H4 (cell line): ENCODE data around the gene CHTF18. TPM values are rescaled to one million over a fixed set of nuclear protein-coding genes. Genes with fewer than 3 reads are reported as not detected.
"Not testable (repeated sequence)": the region's sequence is repeated elsewhere in the genome, so short reads cannot be mapped to it uniquely, and the experiment has no call there.

Experiments used
- DNase-seq: peaks from one replicate; pipeline ENCODE4 v3.0.0-alpha.2; 2015; ENCODE audit warnings: low spot score
- total RNA-seq: library from RNA; depleted of rRNA; stranded (reverse); fragments of >200 nt; shearing (Covaris generic); gene quantifications from 2 replicates; pipeline ENCODE4 v1.2.3, GENCODE V29; 2014; rRNA removed

Gene CHTF18
- 6.1 and 7.9 TPM in 2 replicates for total RNA-seq

- DNase-seq, result peak; percentile 77
Measured at GRCh38 chr16:788399-789126, at the start of gene CHTF18. TSS of gene CHTF18 (plus strand) at chr16:788620. CDS start at chr16:788685, 65 bp downstream.

GRCh38 chr16:739560-740458 lies 48.6 kb upstream of the CHTF18 start:
- DNase-seq, result no peak

- DNase-seq, result no peak
Measured at GRCh38 chr16:740459-740763, 48.0 kb upstream of the CHTF18 start.

GRCh38 chr16:740764-741505 lies 47.5 kb upstream of the CHTF18 start, which contains the start of gene CIAO3:
TSS of gene CIAO3 (minus strand) at chr16:740997. CDS start at chr16:740985, 12 bp downstream.
- peak; percentile 80 for DNase-seq

- no peak for DNase-seq
Measured at GRCh38 chr16:741986-742629, 46.3 kb upstream of the CHTF18 start.

GRCh38 chr16:742894-743293 lies 45.5 kb upstream of the CHTF18 start:
- not testable (repeated sequence) for DNase-seq

- DNase-seq, result no peak
Measured at GRCh38 chr16:743794-744500, 44.5 kb upstream of the CHTF18 start.

GRCh38 chr16:745739-746138 lies 42.7 kb upstream of the CHTF18 start:
- DNase-seq, result no peak

- no peak for DNase-seq
Measured at GRCh38 chr16:746637-747036, 41.8 kb upstream of the CHTF18 start.

GRCh38 chr16:747978-748746 lies 40.3 kb upstream of the CHTF18 start:
- no peak for DNase-seq

GRCh38 chr16:749010-749409 lies 39.4 kb upstream of the CHTF18 start:
- DNase-seq, result no peak

GRCh38 chr16:750485-750884 lies 37.9 kb upstream of the CHTF18 start:
- no peak for DNase-seq

- no peak for DNase-seq
Measured at GRCh38 chr16:751152-752006, 37.0 kb upstream of the CHTF18 start.

- no peak for DNase-seq
Measured at GRCh38 chr16:752007-752312, 36.5 kb upstream of the CHTF18 start.

- DNase-seq, result not testable (repeated sequence)
Measured at GRCh38 chr16:754121-754607, 34.3 kb upstream of the CHTF18 start.

- no peak for DNase-seq
Measured at GRCh38 chr16:754656-755055, 33.8 kb upstream of the CHTF18 start.

- no peak for DNase-seq
Measured at GRCh38 chr16:756428-756827, 32.0 kb upstream of the CHTF18 start.

GRCh38 chr16:759110-759910 lies 29.1 kb upstream of the CHTF18 start:
- no peak for DNase-seq
